Measurements from ENCODE around the gene SLC12A3. TPM values are rescaled to one million over a fixed set of nuclear protein-coding genes. Genes with fewer than 3 reads are reported as not detected.
A peak's percentile ranks its signal among the peaks of the same experiment; 100 is the strongest.
"Not testable (repeated sequence)": the region's sequence is repeated elsewhere in the genome, so short reads cannot be mapped to it uniquely, and the experiment has no call there.

SLC12A3 gene
- total and polyA plus RNA-seq, 2 of the 4 experiments (the other 2 are of a cell fraction) = not detected

GRCh38 chr16:56933828-56934598, 69.0 kb downstream of the SLC12A3 start:
- Histone ChIP-seq H4K91ac (ENCODE audit: insufficient read depth, low read depth, low read length) (no peak overlapping the region), H3K4me1 (ENCODE audit: control insufficient read depth, insufficient read depth, low read length) (peaks cover 8% of the 10 kb centered on the region), H3K79me1 (ENCODE audit: low read depth in 1 of 2, low read length in 2 of 2) (peaks cover 18 to 47% of the 10 kb centered on the region in 2 experiments), H3K27me3 (ENCODE audit: control insufficient read depth, insufficient read depth, low read length) (no peaks in the 10 kb centered on the region), H2AFZ (replicated peaks; ENCODE audit: low read length, poor library complexity) (no peak overlapping the region), H3K4ac (ENCODE audit: low read depth, low read length) (no peak overlapping the region), H4K5ac (ENCODE audit: low read depth, low read length) (no peak overlapping the region), H2AK5ac (ENCODE audit: low read depth, low read length) (no peak overlapping the region), H3K4me2 (ENCODE audit: low read depth, low read length) (peak overlapping the region; percentile 94), H3K4me3 (ENCODE audit: insufficient read depth, low read depth, low read length) (peak overlapping the region; percentile 63), H2BK5ac (ENCODE audit: low read depth, low read length, poor library complexity, severe bottlenecking) (no peak overlapping the region), H3K18ac (ENCODE audit: low read depth, low read length) (no peak overlapping the region), H4K20me1 (ENCODE audit: insufficient read depth, low read length) (peaks cover 59% of the 10 kb centered on the region), H2BK120ac (ENCODE audit: low read depth, low read length) (no peak overlapping the region), H2AK9ac (replicated peaks; ENCODE audit: low read depth, low read length, poor library complexity) (no peak overlapping the region), H2BK20ac (ENCODE audit: low read depth, low read length) (no peak overlapping the region), H3K9me1 (ENCODE audit: insufficient read depth, low read length) (peaks cover 11% of the 10 kb centered on the region), H3K56ac (ENCODE audit: extremely low read depth, insufficient read depth, low read length) (no peak overlapping the region), H3K36me3 (ENCODE audit: control insufficient read depth, insufficient read depth, low read length) (peaks cover 26% of the 10 kb centered on the region), H3K23ac (ENCODE audit: low read depth, low read length) (peak overlapping the region; percentile 10; the same call in 1 of the 2 replicates), H3K9me3 (ENCODE audit: control insufficient read depth, insufficient read depth, low read length) (no peaks in the 10 kb centered on the region), H4K8ac (ENCODE audit: low read depth in 2 of 2, low read length in 2 of 2) (no peak overlapping the region), H2BK15ac (ENCODE audit: low read depth, low read length) (no peak overlapping the region), H3K27ac (ENCODE audit: insufficient read depth, low read length) (no peak overlapping the region), H3K14ac (replicated peaks; ENCODE audit: low read depth, low read length) (peak overlapping the region; percentile 31; the same call in 1 of the 2 replicates), H3K9ac (ENCODE audit: low read depth, low read length) (peak overlapping the region; percentile 66; the same call in 1 of the 2 replicates)
- DNase-seq (no peak), ATAC-seq (ENCODE audit: low read depth) (no peak)
- intact Hi-C loops (cut with micrococcal nuclease) = no loop called here
- dilution Hi-C loops (cut with HindIII; ENCODE audit: low sequenced_read_pairs, unreplicated experiment) = no loop called here
- no peak for TF ChIP-seq CTCF (conservative IDR thresholded peaks at IDR 0.05; ENCODE audit: low read depth, low read length)
- no peak for TF ChIP-seq MXI1 (IDR thresholded peaks at IDR 0.05; ENCODE audit: borderline replicate concordance, low read depth, low read length)
- no CpG with 5 or more reads among the region's 8 CpGs for WGBS, 2 experiments (ENCODE audit: extremely low coverage in 2 of 2, insufficient read length in 1 of 2)
- in situ Hi-C loops (cut with MboI; ENCODE audit: low sequenced_read_pairs) = no loop called here
- ChIA-PET CTCF (interaction anchor here (1.3 kb wide), 1 partner anchor 16 kb away, joined by 4 read pairs; no protein-coding TSS in a partner anchor), POLR2A (ENCODE audit: unreplicated experiment) (interaction anchor here (0.7 kb wide), 1 partner anchor 209 kb away, joined by 6 read pairs; no protein-coding TSS in a partner anchor)
- no TSS peak for BruUV-seq (replicated peaks)

- ATAC-seq (ENCODE audit: low read depth); H3K27me3 ChIP-seq (ENCODE audit: control insufficient read depth, insufficient read depth, low read length); H2AK9ac ChIP-seq (replicated peaks; ENCODE audit: low read depth, low read length, poor library complexity); dilution Hi-C loops (cut with HindIII; ENCODE audit: low sequenced_read_pairs, unreplicated experiment); H3K9me3 ChIP-seq (ENCODE audit: control insufficient read depth, insufficient read depth, low read length); H3K4ac ChIP-seq (ENCODE audit: low read depth, low read length); H3K18ac ChIP-seq (ENCODE audit: low read depth, low read length); H2AFZ ChIP-seq (replicated peaks; ENCODE audit: low read length, poor library complexity); CTCF ChIA-PET; H2AK5ac ChIP-seq (ENCODE audit: low read depth, low read length); H4K8ac ChIP-seq (ENCODE audit: low read depth in 2 of 2, low read length in 2 of 2); H2BK20ac ChIP-seq (ENCODE audit: low read depth, low read length); intact Hi-C loops (cut with micrococcal nuclease); H3K14ac ChIP-seq (replicated peaks; ENCODE audit: low read depth, low read length); BruUV-seq (replicated peaks); H3K56ac ChIP-seq (ENCODE audit: extremely low read depth, insufficient read depth, low read length); H3K4me1 ChIP-seq (ENCODE audit: control insufficient read depth, insufficient read depth, low read length); H2BK15ac ChIP-seq (ENCODE audit: low read depth, low read length); H3K27ac ChIP-seq (ENCODE audit: insufficient read depth, low read length); H4K91ac ChIP-seq (ENCODE audit: insufficient read depth, low read depth, low read length); in situ Hi-C loops (cut with MboI; ENCODE audit: low sequenced_read_pairs); H4K5ac ChIP-seq (ENCODE audit: low read depth, low read length); H2BK120ac ChIP-seq (ENCODE audit: low read depth, low read length); H3K9ac ChIP-seq (ENCODE audit: low read depth, low read length); DNase-seq; H2BK5ac ChIP-seq (ENCODE audit: low read depth, low read length, poor library complexity, severe bottlenecking): not testable (repeated sequence)
- H3K4me2 ChIP-seq (ENCODE audit: low read depth, low read length) = peak overlapping the region; percentile 94
- H3K9me1 ChIP-seq (ENCODE audit: insufficient read depth, low read length) = peaks cover 11% of the 10 kb centered on the region
- H3K79me1 ChIP-seq (ENCODE audit: low read depth in 1 of 2, low read length in 2 of 2) = peaks cover 22 to 52% of the 10 kb centered on the region in 2 experiments
- no CpG with 5 or more reads among the region's 8 CpGs for WGBS, 2 experiments (ENCODE audit: extremely low coverage in 2 of 2, insufficient read length in 1 of 2)
- peak overlapping the region; percentile 63; the same call in 1 of the 2 replicates for H3K4me3 ChIP-seq (ENCODE audit: insufficient read depth, low read depth, low read length)
- H3K23ac ChIP-seq (ENCODE audit: low read depth, low read length) = peak overlapping the region; percentile 10; the same call in 1 of the 2 replicates
- POLR2A ChIA-PET (ENCODE audit: unreplicated experiment) = interaction anchor here (0.7 kb wide), 1 partner anchor 210 kb away, joined by 6 read pairs; no protein-coding TSS in a partner anchor
- peaks cover 29% of the 10 kb centered on the region for H3K36me3 ChIP-seq (ENCODE audit: control insufficient read depth, insufficient read depth, low read length)
- peaks cover 64% of the 10 kb centered on the region for H4K20me1 ChIP-seq (ENCODE audit: insufficient read depth, low read length)
Observed at GRCh38 chr16:56934599-56935145, 69.7 kb downstream of the SLC12A3 start.
